GM12892 (cell line): ENCODE measurements around the gene CHRNG.

ENCODE experiments used
- POLR2A ChIP-seq: IDR thresholded peaks from 2 replicates; pipeline ENCODE4 v1.6.1; 2011; ENCODE audit warnings: low read depth, low read length, control low read depth
- POLR2AphosphoS5 ChIP-seq: IDR thresholded peaks from 2 replicates; pipeline ENCODE4 v1.6.1; 2011; ENCODE audit warnings: low read depth, low read length, control low read depth

DNA sequence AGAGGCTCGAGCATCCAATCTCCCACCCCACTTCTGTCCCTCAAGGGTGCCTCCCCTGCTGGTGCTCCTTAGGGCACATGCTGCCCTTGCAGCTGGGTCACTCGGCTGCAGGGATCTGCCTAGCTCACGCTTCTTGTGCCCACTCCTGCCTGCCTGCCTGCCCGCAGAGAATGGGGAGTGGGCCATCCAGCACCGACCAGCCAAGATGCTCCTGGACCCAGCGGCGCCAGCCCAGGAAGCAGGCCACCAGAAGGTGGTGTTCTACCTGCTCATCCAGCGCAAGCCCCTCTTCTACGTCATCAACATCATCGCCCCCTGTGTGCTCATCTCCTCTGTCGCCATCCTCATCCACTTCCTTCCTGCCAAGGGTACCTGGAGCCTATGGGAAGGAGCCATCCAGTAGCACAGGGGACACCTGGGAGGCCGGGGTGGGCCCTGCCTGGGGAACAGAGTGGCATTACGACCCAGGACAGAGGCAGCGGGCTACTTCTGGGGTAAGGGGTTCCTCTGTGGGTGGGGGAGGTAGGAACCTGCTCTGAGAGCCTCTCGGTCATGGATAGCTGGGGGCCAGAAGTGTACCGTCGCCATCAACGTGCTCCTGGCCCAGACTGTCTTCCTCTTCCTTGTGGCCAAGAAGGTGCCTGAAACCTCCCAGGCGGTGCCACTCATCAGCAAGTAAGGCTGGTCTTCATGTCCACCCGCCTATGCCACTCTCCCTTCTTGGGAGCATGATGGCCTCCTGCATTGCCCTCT lies 3.4 kb downstream of the CHRNG start:
- TF ChIP-seq POLR2A (no peak), POLR2AphosphoS5 (peak; percentile 58; the same call in 1 of the 2 replicates)
